Measurements from ENCODE around the gene TADA2A.

Gene TADA2A

GRCh38 chr17:37358830-37359681 is 47.6 kb upstream of the TADA2A start (continued):
- TF ChIP-seq ZNF426 (tag by site-specific recombination; IDR thresholded peaks at IDR 0.05) (no peak), ZEB2 (tag by site-specific recombination; IDR thresholded peaks at IDR 0.05) (peak; percentile 48; the same call in 1 of the 2 replicates), ZNF48 (tag by site-specific recombination; IDR thresholded peaks at IDR 0.05) (no peak), ZNF580 (tag by site-specific recombination; IDR thresholded peaks at IDR 0.05) (no peak), ZNF692 (tag by site-specific recombination; IDR thresholded peaks at IDR 0.05) (peak; percentile 61; the same call in 1 of the 2 replicates), ZFP41 (tag by site-specific recombination; IDR thresholded peaks at IDR 0.05; ENCODE audit: borderline replicate concordance) (no peak), RBAK (tag by site-specific recombination; IDR thresholded peaks at IDR 0.05) (no peak), ZSCAN16 (tag by site-specific recombination; IDR thresholded peaks at IDR 0.05) (no peak), ZBTB7A (tag by site-specific recombination; IDR thresholded peaks at IDR 0.05; ENCODE audit: low read depth) (no peak), ZNF561 (tag by site-specific recombination; IDR thresholded peaks at IDR 0.05; ENCODE audit: borderline replicate concordance) (0 out of 2 replicates have a peak, but pooled peaks have one; percentile 61), KLF16 (tag by site-specific recombination; IDR thresholded peaks at IDR 0.05) (peak; percentile 74), ZNF830 (tag by site-specific recombination; IDR thresholded peaks at IDR 0.05; ENCODE audit: low read depth) (no peak), ZNF394 (tag by site-specific recombination; IDR thresholded peaks at IDR 0.05; ENCODE audit: borderline replicate concordance) (peak; percentile 43; the same call in 1 of the 2 replicates), ZSCAN5A (tag by site-specific recombination; IDR thresholded peaks at IDR 0.05) (0 out of 2 replicates have a peak, but pooled peaks have one; percentile 12), FEZF1 (tag by site-specific recombination; IDR thresholded peaks at IDR 0.05) (no peak), GLI2 (tag by site-specific recombination; IDR thresholded peaks at IDR 0.05; ENCODE audit: borderline replicate concordance, low read depth) (no peak), ZSCAN23 (tag by site-specific recombination; IDR thresholded peaks at IDR 0.05) (no peak), ZNF626 (tag by site-specific recombination; IDR thresholded peaks at IDR 0.05) (no peak), TRIM28 (IDR thresholded peaks at IDR 0.05; ENCODE audit: borderline replicate concordance, low read length) (no peak), ZNF449 (tag by site-specific recombination; IDR thresholded peaks at IDR 0.05) (peak; percentile 55), ZBTB10 (tag by site-specific recombination; IDR thresholded peaks at IDR 0.05) (0 out of 2 replicates have a peak, but pooled peaks have one; percentile 37), ZNF621 (tag by site-specific recombination; IDR thresholded peaks at IDR 0.05) (no peak), ZNF280C (tag by site-specific recombination; IDR thresholded peaks at IDR 0.05) (no peak), KLF10 (tag by site-specific recombination; IDR thresholded peaks at IDR 0.05) (peak; percentile 94), ZNF280D (tag by site-specific recombination; IDR thresholded peaks at IDR 0.05) (no peak)

Data from HEK293 (cell line).